ENCODE results near the gene SMAP1. TPM values are rescaled to one million over a fixed set of nuclear protein-coding genes. Genes with fewer than 3 reads are reported as not detected.

SMAP1 gene
- total RNA-seq, 1 experiment from 2014 or later, result 23.7 TPM

GRCh38 chr6:70839286-70840266 lies 171.9 kb downstream of the SMAP1 start:
- H3K4me3 ChIP-seq (ENCODE audit: low read depth, low read length, poor library complexity, severe bottlenecking), result no peak overlapping the region
- TF ChIP-seq CTCF (conservative IDR thresholded peaks at IDR 0.05; ENCODE audit: low read depth, low read length) (no peak), EZH2 (IDR thresholded peaks at IDR 0.05; ENCODE audit: borderline replicate concordance, low read depth, low read length, poor library complexity, severe bottlenecking) (no peak)
- H3K27me3 ChIP-seq (replicated peaks; ENCODE audit: insufficient read depth, low read depth, low read length, poor library complexity), result no peaks in the 10 kb centered on the region
- H3K4me1 ChIP-seq (ENCODE audit: insufficient read depth, low read length, poor library complexity, severe bottlenecking), result peaks cover 5% of the 10 kb centered on the region
- H3K36me3 ChIP-seq (ENCODE audit: insufficient read depth, low read length, poor library complexity, severe bottlenecking), result no peaks in the 10 kb centered on the region
- intact Hi-C loops (cut with micrococcal nuclease; ENCODE audit: unreplicated experiment), result no loop called here
- no peak overlapping the region for H3K27ac ChIP-seq (ENCODE audit: low read depth, low read length, poor library complexity, severe bottlenecking)
- ChIA-PET POLR2A (ENCODE audit: low non-redundant PET) (no interaction called here), CTCF (no interaction called here)
- DNase-seq (ENCODE audit: low spot score), result no peak
- no TSS peak for BruUV-seq (replicated peaks)
- H3K9me3 ChIP-seq (ENCODE audit: low read depth, low read length, poor library complexity, severe bottlenecking), result no peaks in the 10 kb centered on the region

- no peaks in the 10 kb centered on the region for H3K36me3 ChIP-seq (ENCODE audit: insufficient read depth, low read length, poor library complexity, severe bottlenecking)
- peaks cover 5% of the 10 kb centered on the region for H3K4me1 ChIP-seq (ENCODE audit: insufficient read depth, low read length, poor library complexity, severe bottlenecking)
- intact Hi-C loops (cut with micrococcal nuclease; ENCODE audit: unreplicated experiment), result no loop called here
- ChIA-PET POLR2A (ENCODE audit: low non-redundant PET) (no interaction called here), CTCF (no interaction called here)
- no peak for DNase-seq (ENCODE audit: low spot score)
- no peaks in the 10 kb centered on the region for H3K27me3 ChIP-seq (replicated peaks; ENCODE audit: insufficient read depth, low read depth, low read length, poor library complexity)
- no TSS peak for BruUV-seq (replicated peaks)
- no peaks in the 10 kb centered on the region for H3K9me3 ChIP-seq (ENCODE audit: low read depth, low read length, poor library complexity, severe bottlenecking)
- H3K4me3 ChIP-seq (ENCODE audit: low read depth, low read length, poor library complexity, severe bottlenecking), result no peak overlapping the region
- no peak for TF ChIP-seq EZH2 (IDR thresholded peaks at IDR 0.05; ENCODE audit: borderline replicate concordance, low read depth, low read length, poor library complexity, severe bottlenecking)
- TF ChIP-seq CTCF (conservative IDR thresholded peaks at IDR 0.05; ENCODE audit: low read depth, low read length), result no peak
- no peak overlapping the region for H3K27ac ChIP-seq (ENCODE audit: low read depth, low read length, poor library complexity, severe bottlenecking)
Measured at GRCh38 chr6:70841112-70841511, 173.4 kb downstream of the SMAP1 start.

GRCh38 chr6:70842541-70842940 lies 174.9 kb downstream of the SMAP1 start:
- Histone ChIP-seq H3K36me3 (ENCODE audit: insufficient read depth, low read length, poor library complexity, severe bottlenecking) (no peaks in the 10 kb centered on the region), H3K27ac (ENCODE audit: low read depth, low read length, poor library complexity, severe bottlenecking) (no peak overlapping the region), H3K4me1 (ENCODE audit: insufficient read depth, low read length, poor library complexity, severe bottlenecking) (peaks cover 5% of the 10 kb centered on the region), H3K4me3 (ENCODE audit: low read depth, low read length, poor library complexity, severe bottlenecking) (no peak overlapping the region), H3K9me3 (ENCODE audit: low read depth, low read length, poor library complexity, severe bottlenecking) (no peaks in the 10 kb centered on the region), H3K27me3 (replicated peaks; ENCODE audit: insufficient read depth, low read depth, low read length, poor library complexity) (no peaks in the 10 kb centered on the region)
- ChIA-PET CTCF (no interaction called here), POLR2A (ENCODE audit: low non-redundant PET) (no interaction called here)
- BruUV-seq (replicated peaks), result no TSS peak
- intact Hi-C loops (cut with micrococcal nuclease; ENCODE audit: unreplicated experiment), result no loop called here
- no peak for DNase-seq (ENCODE audit: low spot score)
- TF ChIP-seq CTCF (conservative IDR thresholded peaks at IDR 0.05; ENCODE audit: low read depth, low read length), result no peak
- TF ChIP-seq EZH2 (IDR thresholded peaks at IDR 0.05; ENCODE audit: borderline replicate concordance, low read depth, low read length, poor library complexity, severe bottlenecking), result no peak

All from A673 (cell line).